ENCODE results near the gene ADAMTS9.

- no peak for TF ChIP-seq POLR2A (IDR thresholded peaks at IDR 0.05; ENCODE audit: low read depth, low read length)
- no peak for TF ChIP-seq TAF1 (IDR thresholded peaks at IDR 0.05; ENCODE audit: borderline replicate concordance, low read depth, low read length)
Measured at GRCh38 chr3:64638511-64638910, 49.3 kb downstream of the ADAMTS9 start.
